Stimulated activated CD4-positive, alpha-beta T cell treated with anti-CD3 and anti-CD28 coated beads, Interleukin-1b, Interleukin-23, amount 100 ng/mL, for 48 hours (primary cell): ENCODE results near the gene MPZL3.
A peak's percentile ranks its signal among the peaks of the same experiment; 100 is the strongest.
"Not testable (repeated sequence)": the region's sequence is repeated elsewhere in the genome, so short reads cannot be mapped to it uniquely, and the experiment has no call there.

Experiments
- DNase-seq: peaks from one replicate; pipeline ENCODE4 v3.0.0-alpha.2; 2020

The MPZL3 gene

GRCh38 chr11:118209033-118209432, 43.1 kb downstream of the MPZL3 start:
- no peak for DNase-seq

- DNase-seq = no peak
Measured at GRCh38 chr11:118207079-118207478, 45.1 kb downstream of the MPZL3 start.

GRCh38 chr11:118206391-118207031, 45.7 kb downstream of the MPZL3 start:
- DNase-seq = no peak

GRCh38 chr11:118205606-118206378, 46.4 kb downstream of the MPZL3 start:
- no peak for DNase-seq

GRCh38 chr11:118202599-118203422, 49.4 kb downstream of the MPZL3 start:
- peak; percentile 68 for DNase-seq

- no peak for DNase-seq
Measured at GRCh38 chr11:118201966-118202365, 50.2 kb downstream of the MPZL3 start.

- DNase-seq = peak; percentile 79
Measured at GRCh38 chr11:118200901-118201680, 51.1 kb downstream of the MPZL3 start.

GRCh38 chr11:118200497-118200896, 51.7 kb downstream of the MPZL3 start:
- no peak for DNase-seq

GRCh38 chr11:118199135-118199534, 53.0 kb downstream of the MPZL3 start:
- DNase-seq = no peak

GRCh38 chr11:118198370-118198769, 53.8 kb downstream of the MPZL3 start:
- DNase-seq = peak; percentile 84

- DNase-seq = no peak
Measured at GRCh38 chr11:118194835-118195627, 57.1 kb downstream of the MPZL3 start.

- no peak for DNase-seq
Measured at GRCh38 chr11:118193910-118194566, 58.1 kb downstream of the MPZL3 start.

- not testable (repeated sequence) for DNase-seq
Measured at GRCh38 chr11:118192817-118193216, 59.3 kb downstream of the MPZL3 start.

- not testable (repeated sequence) for DNase-seq
Measured at GRCh38 chr11:118190942-118191506, 61.1 kb downstream of the MPZL3 start.

GRCh38 chr11:118186346-118187107, 65.6 kb downstream of the MPZL3 start:
- DNase-seq = no peak

- DNase-seq = no peak
Measured at GRCh38 chr11:118184784-118185579, 67.2 kb downstream of the MPZL3 start.

GRCh38 chr11:118183691-118184090, 68.5 kb downstream of the MPZL3 start:
- not testable (repeated sequence) for DNase-seq

GRCh38 chr11:118180300-118180703, 71.9 kb downstream of the MPZL3 start:
- peak; percentile 14 for DNase-seq

GRCh38 chr11:118176778-118177134, 75.4 kb downstream of the MPZL3 start:
- no peak for DNase-seq
